ENCODE data around the gene C12orf42. TPM values are rescaled to one million over a fixed set of nuclear protein-coding genes. Genes with fewer than 3 reads are reported as not detected.

Gene C12orf42
- total RNA-seq, 1 donor: not detected

GRCh38 chr12:103391103-103391502 is 104.7 kb downstream of the C12orf42 start:
- DNase-seq (ENCODE audit: insufficient read length, low spot score, missing footprints): no peak
- H3K4me2 ChIP-seq (ENCODE audit: insufficient read depth, low read length): no peak overlapping the region
- H3K4me1 ChIP-seq (ENCODE audit: insufficient read depth, low read length): no peaks in the 10 kb centered on the region
- no peaks in the 10 kb centered on the region for H3K27me3 ChIP-seq (ENCODE audit: insufficient read depth, low read length)
- no peaks in the 10 kb centered on the region for H3K36me3 ChIP-seq (ENCODE audit: insufficient read depth, low read length)
- H3K9me3 ChIP-seq (ENCODE audit: low read depth, low read length): no peaks in the 10 kb centered on the region
- no peak overlapping the region for H3K27ac ChIP-seq (ENCODE audit: low read depth, low read length)
- no peaks in the 10 kb centered on the region for H3K79me2 ChIP-seq (ENCODE audit: insufficient read depth, low read length)
- no peaks in the 10 kb centered on the region for H4K20me1 ChIP-seq (ENCODE audit: insufficient read depth, low read length)
- no peak overlapping the region for H3K4me3 ChIP-seq (ENCODE audit: insufficient read depth, low read length)
- no peak for TF ChIP-seq CTCF (IDR thresholded peaks at IDR 0.05; ENCODE audit: extremely low read depth, low read depth, low read length)
- no peak overlapping the region for H2AFZ ChIP-seq (ENCODE audit: low read length)

DNA sequence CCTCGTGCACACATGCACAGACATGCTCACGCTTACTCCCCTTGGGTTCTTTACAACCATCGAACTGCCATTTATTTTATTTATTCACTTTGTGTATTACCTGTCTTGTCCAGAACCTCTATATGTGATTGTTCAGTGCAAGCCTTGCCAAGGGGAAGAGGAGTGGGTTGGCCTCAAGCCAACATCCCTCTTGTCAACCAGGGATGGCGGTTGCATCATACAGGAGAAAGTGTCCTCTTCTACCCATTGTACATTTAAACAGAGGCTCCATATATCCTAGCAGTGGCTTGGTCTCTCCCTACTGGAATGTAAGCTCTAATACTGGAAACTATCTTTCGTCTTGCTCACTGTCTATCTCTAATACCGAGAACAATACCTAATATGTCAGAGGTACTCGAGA is 108.4 kb downstream of the C12orf42 start:
- H3K27me3 ChIP-seq (ENCODE audit: insufficient read depth, low read length): no peaks in the 10 kb centered on the region
- H3K4me1 ChIP-seq (ENCODE audit: insufficient read depth, low read length): no peaks in the 10 kb centered on the region
- no peaks in the 10 kb centered on the region for H4K20me1 ChIP-seq (ENCODE audit: insufficient read depth, low read length)
- no peaks in the 10 kb centered on the region for H3K9me3 ChIP-seq (ENCODE audit: low read depth, low read length)
- H3K4me3 ChIP-seq (ENCODE audit: insufficient read depth, low read length): no peak overlapping the region
- H3K79me2 ChIP-seq (ENCODE audit: insufficient read depth, low read length): no peaks in the 10 kb centered on the region
- no peaks in the 10 kb centered on the region for H3K36me3 ChIP-seq (ENCODE audit: insufficient read depth, low read length)
- H3K4me2 ChIP-seq (ENCODE audit: insufficient read depth, low read length): no peak overlapping the region
- H3K27ac ChIP-seq (ENCODE audit: low read depth, low read length): no peak overlapping the region
- TF ChIP-seq CTCF (IDR thresholded peaks at IDR 0.05; ENCODE audit: extremely low read depth, low read depth, low read length): no peak
- no peak overlapping the region for H2AFZ ChIP-seq (ENCODE audit: low read length)
- DNase-seq (ENCODE audit: insufficient read length, low spot score, missing footprints): no peak

- no peaks in the 10 kb centered on the region for H4K20me1 ChIP-seq (ENCODE audit: insufficient read depth, low read length)
- no peak overlapping the region for H3K27ac ChIP-seq (ENCODE audit: low read depth, low read length)
- TF ChIP-seq CTCF (IDR thresholded peaks at IDR 0.05; ENCODE audit: extremely low read depth, low read depth, low read length): no peak
- no peaks in the 10 kb centered on the region for H3K4me1 ChIP-seq (ENCODE audit: insufficient read depth, low read length)
- H3K4me3 ChIP-seq (ENCODE audit: insufficient read depth, low read length): no peak overlapping the region
- H3K36me3 ChIP-seq (ENCODE audit: insufficient read depth, low read length): no peaks in the 10 kb centered on the region
- H3K9me3 ChIP-seq (ENCODE audit: low read depth, low read length): no peaks in the 10 kb centered on the region
- no peaks in the 10 kb centered on the region for H3K79me2 ChIP-seq (ENCODE audit: insufficient read depth, low read length)
- no peak overlapping the region for H2AFZ ChIP-seq (ENCODE audit: low read length)
- H3K4me2 ChIP-seq (ENCODE audit: insufficient read depth, low read length): no peak overlapping the region
- DNase-seq (ENCODE audit: insufficient read length, low spot score, missing footprints): no peak
- H3K27me3 ChIP-seq (ENCODE audit: insufficient read depth, low read length): no peaks in the 10 kb centered on the region
Measured at GRCh38 chr12:103386451-103386850, 109.3 kb downstream of the C12orf42 start.

DNA sequence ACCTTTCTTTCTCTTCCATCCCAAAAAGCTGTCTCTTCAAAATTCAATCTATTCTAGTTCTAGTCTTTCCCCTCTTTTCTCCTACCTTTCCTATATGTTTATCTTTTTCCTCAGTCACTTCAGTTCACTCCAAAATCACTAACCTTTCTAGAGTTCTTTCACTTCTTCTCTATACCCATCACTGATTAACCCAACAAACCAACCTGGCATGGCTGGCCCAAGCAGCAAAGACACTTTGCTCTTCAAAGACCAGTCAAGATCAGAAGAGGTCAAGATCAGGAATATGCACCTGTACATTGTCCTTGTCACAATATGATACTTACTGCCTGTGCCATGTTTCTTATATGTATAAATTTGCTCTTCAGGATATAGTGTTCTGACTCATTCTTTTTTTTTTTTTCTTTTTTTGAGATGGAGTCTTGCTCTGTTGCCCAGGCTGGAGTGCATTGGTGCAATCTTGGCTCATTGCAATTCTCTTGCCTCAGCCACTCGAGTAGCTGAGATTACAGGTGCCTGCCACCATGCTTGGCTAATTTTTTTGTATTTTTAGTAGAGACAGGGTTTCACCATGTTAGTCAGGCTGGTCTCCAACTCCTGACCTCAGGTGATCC is 112.9 kb downstream of the C12orf42 start:
- Histone ChIP-seq H3K4me3 (ENCODE audit: insufficient read depth, low read length) (no peak overlapping the region), H3K27ac (ENCODE audit: low read depth, low read length) (no peak overlapping the region), H3K4me1 (ENCODE audit: insufficient read depth, low read length) (no peaks in the 10 kb centered on the region), H2AFZ (ENCODE audit: low read length) (no peak overlapping the region), H3K27me3 (ENCODE audit: insufficient read depth, low read length) (no peaks in the 10 kb centered on the region), H3K4me2 (ENCODE audit: insufficient read depth, low read length) (no peak overlapping the region), H3K36me3 (ENCODE audit: insufficient read depth, low read length) (no peaks in the 10 kb centered on the region), H3K9me3 (ENCODE audit: low read depth, low read length) (no peaks in the 10 kb centered on the region), H4K20me1 (ENCODE audit: insufficient read depth, low read length) (no peaks in the 10 kb centered on the region), H3K79me2 (ENCODE audit: insufficient read depth, low read length) (no peaks in the 10 kb centered on the region)
- DNase-seq (ENCODE audit: insufficient read length, low spot score, missing footprints): no peak
- TF ChIP-seq CTCF (IDR thresholded peaks at IDR 0.05; ENCODE audit: extremely low read depth, low read depth, low read length): no peak
